GM12891 (cell line): ENCODE data around the gene ANHX.

Experiments
- DNase-seq: peaks from one replicate; pipeline ENCODE4 v3.0.0; 2011; ENCODE audit warnings: low spot score; ENCODE audit not compliant: insufficient read length
- FAIRE-seq: peaks from 2 replicates; lab custom pipeline; 2011; peaks lifted over from hg19 to GRCh38; lab: Jason Lieb, UNC
- PAX5 ChIP-seq: IDR thresholded peaks from 2 replicates; pipeline ENCODE4 v1.6.1; 2011; ENCODE audit warnings: low read length, moderate library complexity, mild to moderate bottlenecking; ENCODE audit not compliant: insufficient read depth, severe bottlenecking
- POLR2A ChIP-seq: IDR thresholded peaks from 2 replicates; pipeline ENCODE4 v1.6.1; 2011; ENCODE audit warnings: low read depth, low read length, control low read depth
- POLR2AphosphoS5 ChIP-seq: IDR thresholded peaks from 2 replicates; pipeline ENCODE4 v1.6.1; 2011; ENCODE audit warnings: low read depth, low read length, control low read depth
- POU2F2 ChIP-seq: IDR thresholded peaks from 2 replicates; pipeline ENCODE4 v1.6.1; 2011; ENCODE audit warnings: low read depth, mild to moderate bottlenecking, control low read depth, low read length, moderate library complexity
- SPI1 ChIP-seq: IDR thresholded peaks from 2 replicates; pipeline ENCODE4 v1.6.1; 2011; ENCODE audit warnings: low read depth, low read length, control low read depth
- TAF1 ChIP-seq: IDR thresholded peaks from 2 replicates; pipeline ENCODE4 v1.6.1; 2011; ENCODE audit warnings: low read depth, low read length, control low read depth

Gene ANHX

DNA sequence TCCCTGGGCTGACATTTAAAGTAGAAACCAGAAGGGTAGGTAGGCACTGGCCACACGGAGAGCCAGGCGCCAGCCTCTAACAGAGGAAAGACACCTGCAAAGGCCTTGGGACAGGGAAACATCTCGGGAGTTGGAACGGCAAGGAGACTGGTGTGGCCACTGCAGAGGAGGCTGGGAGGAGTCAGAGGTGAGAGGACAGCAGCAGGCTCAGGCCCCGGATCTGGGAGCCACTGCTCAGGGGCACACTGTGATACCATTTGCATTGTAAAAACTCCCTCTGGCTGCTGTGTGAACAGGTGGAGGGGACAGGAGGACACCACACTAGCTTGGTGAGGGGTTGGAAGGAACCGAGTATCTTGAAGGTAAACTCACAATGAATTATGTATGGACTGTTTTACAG, 2.7 kb downstream of the ANHX start:
- TF ChIP-seq POLR2AphosphoS5 (no peak), POU2F2 (no peak), TAF1 (no peak)
- FAIRE-seq (no peak), DNase-seq (no peak)

DNA sequence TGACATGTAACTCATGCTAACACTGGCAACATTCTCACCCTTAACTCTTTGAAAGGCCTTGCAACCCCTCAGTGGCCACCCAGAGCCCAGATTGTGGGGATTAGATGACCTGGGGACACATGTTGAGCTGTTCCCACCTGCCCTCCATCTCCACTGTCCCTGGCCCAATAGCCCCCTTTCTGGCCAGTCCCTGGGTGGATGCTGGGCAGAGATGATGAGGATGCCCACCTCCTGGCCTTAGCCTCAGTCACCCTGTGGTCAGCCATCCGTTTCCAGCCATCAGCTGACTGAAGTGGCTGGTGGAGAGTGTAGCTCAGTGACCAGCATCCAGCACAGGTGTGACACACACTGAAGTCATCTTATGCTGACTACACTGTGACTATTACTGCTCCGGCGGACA, 4.7 kb downstream of the ANHX start:
- FAIRE-seq (no peak), DNase-seq (no peak)
- TF ChIP-seq POU2F2: no peak
- TF ChIP-seq POLR2A: no peak
- TF ChIP-seq POLR2AphosphoS5: no peak
- no peak for TF ChIP-seq SPI1
- no peak for TF ChIP-seq PAX5
- no peak for TF ChIP-seq TAF1

DNA sequence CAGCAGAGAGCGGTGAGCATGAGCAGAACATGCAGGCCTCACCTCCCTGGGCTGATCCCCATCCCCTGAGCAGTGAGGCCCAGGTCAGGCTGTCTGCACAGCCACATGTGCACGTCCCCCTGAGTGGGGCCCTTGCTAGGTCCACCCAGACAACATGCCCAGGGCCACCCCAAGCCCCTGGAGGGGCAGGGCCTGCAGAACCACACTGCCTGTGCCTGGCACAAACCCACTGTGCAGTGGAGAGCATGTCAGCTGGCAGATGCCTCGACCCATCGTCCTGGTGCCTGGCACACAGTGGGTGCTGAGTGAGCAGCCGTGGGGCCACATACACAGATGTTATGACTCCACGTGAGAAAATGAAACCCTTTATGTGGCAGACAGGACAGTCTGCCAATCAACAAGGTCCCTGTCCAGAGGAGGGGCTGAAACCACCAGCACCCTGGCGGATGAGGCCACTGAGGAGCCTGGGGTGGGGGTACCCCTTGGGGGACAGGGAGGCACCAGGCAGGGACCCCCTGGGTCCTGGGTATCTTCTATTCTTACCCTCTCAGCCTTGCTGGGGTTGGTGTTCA, 8.3 kb downstream of the ANHX start:
- TF ChIP-seq POLR2A (no peak), SPI1 (no peak), PAX5 (no peak), TAF1 (no peak), POLR2AphosphoS5 (no peak), POU2F2 (no peak)
- FAIRE-seq (no peak), DNase-seq (no peak)

DNA sequence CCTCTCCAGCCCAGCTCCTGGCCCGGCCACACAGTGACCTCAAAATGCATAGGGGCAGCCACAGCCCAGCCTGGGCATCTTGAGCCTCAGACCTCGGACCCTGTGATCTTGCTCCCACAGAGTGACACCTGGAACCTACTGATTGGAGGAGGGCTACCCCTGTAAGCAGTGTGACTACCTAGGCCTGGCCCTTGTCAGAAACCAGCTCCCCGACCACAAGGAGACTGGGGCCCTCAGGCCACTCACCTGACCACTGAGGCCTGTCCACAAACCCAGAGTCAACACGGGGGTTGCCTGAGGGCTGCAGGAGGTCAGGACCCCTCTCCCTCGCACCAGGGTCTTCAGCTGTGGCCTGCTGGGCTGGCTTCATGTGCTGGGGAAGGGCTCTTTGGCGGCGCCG, 9.0 kb downstream of the ANHX start:
- FAIRE-seq: no peak
- TF ChIP-seq TAF1 (no peak), SPI1 (no peak), POLR2A (no peak), POLR2AphosphoS5 (no peak), POU2F2 (no peak), PAX5 (no peak)
- no peak for DNase-seq

DNA sequence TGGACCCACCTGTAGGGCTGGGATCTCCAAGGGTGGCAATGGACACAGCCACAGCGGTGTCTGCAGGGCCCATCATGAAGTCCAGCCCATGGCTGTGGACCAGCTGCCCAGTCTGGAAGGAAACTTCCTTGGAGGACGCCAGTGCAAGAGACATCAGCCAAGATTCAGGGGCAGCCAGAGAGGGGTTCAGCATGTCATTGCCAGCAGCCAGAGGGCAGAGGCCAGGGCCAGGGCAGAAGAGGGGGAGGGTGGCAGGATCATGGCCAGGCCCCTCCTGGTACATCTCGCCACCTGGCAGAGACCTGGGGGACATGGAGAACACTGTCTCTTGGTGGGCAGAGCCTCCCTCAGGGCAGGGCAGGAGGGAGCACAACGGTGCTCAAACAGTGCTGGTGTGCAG, 10.2 kb downstream of the ANHX start:
- FAIRE-seq (no peak), DNase-seq (no peak)
- TF ChIP-seq SPI1 (no peak), PAX5 (no peak), POLR2A (no peak), TAF1 (no peak), POU2F2 (no peak), POLR2AphosphoS5 (no peak)

DNA sequence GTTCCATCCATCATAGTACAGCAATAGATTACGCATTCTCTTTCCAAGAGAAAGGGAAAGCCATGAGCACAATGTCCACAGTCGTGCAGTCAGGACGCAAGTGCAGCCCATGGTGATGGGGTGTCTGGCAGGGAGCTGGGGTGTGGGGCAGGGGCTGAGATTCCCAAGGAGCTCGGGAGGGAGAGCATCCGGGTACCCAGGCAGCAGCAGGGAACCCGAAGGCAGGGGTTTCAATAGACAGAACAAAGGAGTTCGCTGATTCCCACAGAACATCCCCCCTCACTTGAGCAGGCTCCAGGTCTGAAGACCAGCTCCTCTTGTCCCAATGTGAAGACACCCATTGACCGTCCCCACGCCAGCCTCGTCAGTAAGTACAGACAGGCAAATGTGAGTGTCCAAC, 13.5 kb downstream of the ANHX start:
- DNase-seq (no peak), FAIRE-seq (no peak)
- TF ChIP-seq PAX5 (no peak), POLR2AphosphoS5 (no peak)

DNA sequence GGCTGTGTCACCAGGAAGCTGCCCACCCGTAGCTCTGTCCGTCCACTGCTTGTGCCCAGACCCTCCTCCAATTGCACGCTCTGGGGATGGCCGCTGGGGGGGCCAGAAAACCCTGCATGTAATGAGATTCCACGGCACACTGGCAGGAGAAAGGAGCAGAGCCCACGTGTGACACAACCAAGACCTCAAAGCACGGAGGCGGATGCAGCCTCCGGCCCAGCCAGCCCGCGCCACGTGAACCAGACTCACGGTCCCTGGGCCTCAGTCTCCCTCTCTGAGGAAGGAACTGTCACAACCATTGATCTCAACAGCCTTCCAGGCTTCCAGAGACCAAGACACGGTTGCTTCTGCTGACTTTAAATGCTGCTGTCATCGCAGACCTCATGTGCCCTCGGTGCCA, 14.4 kb downstream of the ANHX start:
- no peak for DNase-seq
- no peak for FAIRE-seq
- no peak for TF ChIP-seq SPI1
- TF ChIP-seq PAX5: no peak
- TF ChIP-seq POU2F2: no peak
- no peak for TF ChIP-seq TAF1
- no peak for TF ChIP-seq POLR2AphosphoS5
- TF ChIP-seq POLR2A: no peak

DNA sequence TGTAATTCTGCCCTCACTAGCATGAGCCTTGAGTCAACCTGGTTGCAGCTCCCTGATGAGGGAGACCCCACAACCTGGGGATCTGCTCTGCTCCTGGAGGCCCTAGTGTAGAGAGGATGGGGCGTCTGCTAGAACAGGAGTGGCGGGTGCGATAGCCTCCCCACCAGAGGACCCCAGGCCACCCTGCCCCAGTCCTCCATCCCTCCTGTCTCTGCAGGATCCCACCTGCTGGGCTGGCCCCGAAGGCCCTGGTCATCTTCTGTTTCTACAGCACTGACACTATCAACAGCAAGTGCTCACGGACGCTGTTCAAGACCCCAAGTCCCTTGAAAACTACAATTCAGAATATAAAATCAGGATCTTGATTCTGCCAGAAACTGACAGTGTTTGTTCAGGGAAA, 15.2 kb downstream of the ANHX start:
- TF ChIP-seq SPI1 (no peak), POU2F2 (no peak), POLR2AphosphoS5 (no peak), TAF1 (no peak)
- DNase-seq (no peak), FAIRE-seq (no peak)

DNA sequence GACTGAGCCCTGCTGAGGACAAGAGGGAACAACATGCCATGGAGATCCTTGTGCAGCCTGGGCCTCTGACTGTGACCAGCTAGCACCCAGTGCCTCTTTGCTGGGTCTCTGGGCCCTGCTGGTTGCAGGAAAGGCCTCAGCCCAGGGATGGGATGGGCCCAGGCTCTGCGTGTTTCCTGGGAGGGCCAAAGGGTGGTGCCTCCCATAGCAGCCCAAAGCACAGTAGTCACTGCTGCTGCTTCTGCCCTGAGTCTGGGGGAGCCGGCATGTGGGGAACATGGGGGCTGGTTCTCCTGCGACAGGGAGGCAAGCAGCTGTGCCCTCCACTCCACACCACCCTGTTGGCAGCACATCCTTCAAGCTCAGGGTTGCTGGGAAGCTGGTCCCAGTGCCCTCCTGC, 18.5 kb downstream of the ANHX start:
- no peak for DNase-seq
- TF ChIP-seq POLR2AphosphoS5 (no peak), SPI1 (no peak), TAF1 (no peak), POU2F2 (no peak), POLR2A (no peak), PAX5 (no peak)
- FAIRE-seq: no peak

DNA sequence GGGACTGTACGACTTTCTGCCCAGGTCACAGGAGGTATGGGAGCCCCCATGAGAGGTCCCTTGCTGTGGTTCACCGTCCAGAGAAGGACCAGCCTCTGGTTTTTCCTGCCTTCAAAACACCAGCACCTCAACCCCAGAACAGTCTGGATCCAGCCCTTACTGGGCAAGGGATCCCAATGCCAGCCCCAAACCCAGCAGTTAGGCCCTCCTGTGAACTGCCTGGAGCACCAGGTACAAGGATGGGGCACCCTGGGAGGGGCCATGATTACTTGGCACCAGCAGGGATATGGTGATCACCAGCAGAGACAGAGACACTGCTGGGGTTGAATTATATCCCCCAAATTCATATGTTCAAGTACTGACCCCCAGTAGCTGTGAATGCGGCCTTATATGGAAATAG, 20.0 kb downstream of the ANHX start:
- FAIRE-seq: no peak
- DNase-seq: no peak
- TF ChIP-seq SPI1 (no peak), POU2F2 (no peak), TAF1 (no peak), POLR2A (no peak), POLR2AphosphoS5 (no peak), PAX5 (no peak)
